IPS-18a (cell line): ENCODE measurements around the gene ZNF337.

Source experiments
- H3K27ac ChIP-seq: one replicate; pipeline ENCODE4 v1.5.1; 2013; ENCODE audit warnings: low read length
- H3K27me3 ChIP-seq: one replicate; pipeline ENCODE4 v1.6.1; 2013; ENCODE audit warnings: mild to moderate bottlenecking, low read length; ENCODE audit not compliant: control insufficient read depth, insufficient read depth
- H3K36me3 ChIP-seq: one replicate; pipeline ENCODE4 v1.6.1; 2013; ENCODE audit warnings: low read depth, low read length; ENCODE audit not compliant: control insufficient read depth
- H3K4me1 ChIP-seq: one replicate; pipeline ENCODE4 v1.6.1; 2013; ENCODE audit warnings: low read depth, low read length; ENCODE audit not compliant: control insufficient read depth
- H3K4me3 ChIP-seq: one replicate; pipeline ENCODE4 v1.5.1; 2013; ENCODE audit warnings: low read length
- H3K9ac ChIP-seq: one replicate; pipeline ENCODE4 v1.6.1; 2013; ENCODE audit warnings: mild to moderate bottlenecking, low read length, moderate library complexity
- H3K9me3 ChIP-seq: one replicate; pipeline ENCODE4 v1.6.1; 2013; ENCODE audit warnings: low read depth, low read length; ENCODE audit not compliant: control insufficient read depth

ZNF337 gene

DNA sequence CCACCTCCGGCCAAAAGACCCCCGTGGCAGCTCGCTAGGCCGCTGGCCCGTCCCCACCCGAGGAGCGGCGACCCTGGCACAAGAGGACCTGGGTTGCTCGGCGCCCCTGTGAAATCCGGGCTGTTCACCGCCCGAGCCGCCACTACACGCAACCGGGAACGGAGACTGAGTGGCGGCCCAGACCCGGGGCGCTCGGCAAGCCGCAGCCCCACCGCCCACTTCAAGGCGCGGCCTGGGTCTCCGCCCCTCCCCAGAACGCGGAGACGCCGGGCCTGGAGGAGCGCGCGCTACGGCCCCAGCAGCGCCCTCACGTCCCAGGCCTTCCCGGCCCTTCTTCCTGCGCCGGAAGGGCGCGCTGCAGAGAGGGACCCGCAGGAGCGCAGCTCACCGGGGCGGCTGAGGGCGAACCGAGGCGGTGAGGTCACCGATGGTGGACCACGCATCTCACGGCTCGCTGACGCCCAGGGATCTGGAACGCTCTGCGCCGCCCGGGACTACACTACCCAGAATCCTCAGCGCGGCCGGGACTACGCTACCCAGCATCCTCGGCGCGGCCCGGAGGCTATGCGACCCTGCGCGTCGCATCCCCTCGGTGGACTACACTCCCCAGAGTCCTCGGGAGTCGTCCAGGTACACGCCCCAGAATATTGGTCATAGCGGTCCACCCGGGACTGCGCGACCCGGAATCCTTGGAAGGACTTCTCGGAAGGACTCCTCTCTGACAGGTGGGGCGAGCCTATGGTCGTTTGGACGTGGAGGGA lies at the start of gene ZNF337:
ZNF337 (minus strand) TSS at position 483 of the 761 bp plus-strand sequence. CDS start 10,436 bp downstream, outside the sequence.
- Histone ChIP-seq H3K4me1 (no peaks in the 10 kb centered on the region), H3K27me3 (no peaks in the 10 kb centered on the region), H3K9me3 (no peaks in the 10 kb centered on the region), H3K27ac (no peak within 1 kb of the TSS), H3K4me3 (peak within 1 kb of the TSS; percentile 81), H3K9ac (peak within 1 kb of the TSS; percentile 77), H3K36me3 (peaks cover 4% of the 10 kb centered on the region)

DNA sequence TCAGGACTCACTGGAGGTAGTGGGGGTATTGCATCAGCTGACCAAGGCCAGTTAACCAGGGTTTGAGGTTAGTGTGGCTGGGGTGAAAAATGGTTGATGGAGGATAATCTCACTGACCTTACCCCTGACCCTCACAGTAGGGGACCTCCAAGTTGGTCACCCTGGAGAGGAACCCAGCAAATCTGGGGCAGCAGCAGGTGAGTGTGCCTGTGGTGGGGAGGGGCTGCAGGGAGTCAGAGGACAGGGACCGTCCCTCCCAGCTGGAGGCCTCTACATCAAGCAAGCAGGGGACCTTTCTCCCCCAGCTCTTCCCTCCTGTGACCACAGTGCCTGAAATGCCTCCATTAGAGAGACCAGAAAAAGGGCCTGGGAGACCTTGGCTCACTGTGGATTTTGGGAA lies 49.1 kb upstream of the ZNF337 start:
- H3K36me3 ChIP-seq: no peaks in the 10 kb centered on the region
- no peak overlapping the region for H3K27ac ChIP-seq
- no peaks in the 10 kb centered on the region for H3K9me3 ChIP-seq
- H3K9ac ChIP-seq: no peak overlapping the region
- no peaks in the 10 kb centered on the region for H3K27me3 ChIP-seq
- no peaks in the 10 kb centered on the region for H3K4me1 ChIP-seq
- no peak overlapping the region for H3K4me3 ChIP-seq

DNA sequence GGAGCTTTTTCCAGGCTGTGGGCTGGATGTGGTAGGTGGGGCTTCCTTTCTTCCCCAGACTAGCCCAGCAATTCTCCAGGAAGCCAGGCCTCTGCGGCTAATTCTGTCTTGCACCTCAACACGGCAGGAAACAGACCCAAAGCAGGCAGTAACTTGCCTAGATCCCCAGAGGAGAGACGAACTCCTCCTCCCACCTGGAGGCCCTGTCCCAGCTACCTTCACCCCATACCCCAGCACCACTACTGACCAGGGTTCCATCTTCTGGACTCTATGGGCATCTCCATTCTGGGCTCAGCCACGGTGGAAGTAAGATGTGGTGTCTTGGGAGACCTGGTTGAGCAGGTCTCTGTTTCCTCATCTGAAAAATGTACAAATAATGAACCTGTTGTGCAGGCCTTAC lies 48.4 kb upstream of the ZNF337 start:
- Histone ChIP-seq H3K27ac (no peak overlapping the region), H3K4me3 (no peak overlapping the region), H3K36me3 (no peaks in the 10 kb centered on the region), H3K27me3 (no peaks in the 10 kb centered on the region), H3K4me1 (no peaks in the 10 kb centered on the region), H3K9me3 (no peaks in the 10 kb centered on the region), H3K9ac (no peak overlapping the region)

DNA sequence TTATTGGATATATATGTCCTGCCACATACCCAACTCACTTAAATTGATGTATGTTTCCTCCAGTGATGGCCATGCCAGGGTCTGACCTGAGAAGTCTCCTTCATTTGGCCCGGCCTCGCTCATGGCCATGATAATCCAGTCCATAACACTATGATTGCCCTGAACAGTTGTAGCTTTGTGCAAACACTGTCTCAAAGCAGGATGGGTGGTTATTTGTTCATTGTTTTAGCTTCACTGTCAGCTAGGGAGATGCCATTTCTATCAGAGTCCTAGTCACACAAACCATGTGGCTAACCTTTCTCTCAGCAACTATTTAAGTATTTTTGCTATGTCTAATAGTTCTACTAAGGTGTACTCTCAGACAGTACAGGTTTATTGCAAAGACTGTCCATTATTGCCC lies 47.6 kb upstream of the ZNF337 start:
- no peak overlapping the region for H3K4me3 ChIP-seq
- no peaks in the 10 kb centered on the region for H3K4me1 ChIP-seq
- no peak overlapping the region for H3K27ac ChIP-seq

DNA sequence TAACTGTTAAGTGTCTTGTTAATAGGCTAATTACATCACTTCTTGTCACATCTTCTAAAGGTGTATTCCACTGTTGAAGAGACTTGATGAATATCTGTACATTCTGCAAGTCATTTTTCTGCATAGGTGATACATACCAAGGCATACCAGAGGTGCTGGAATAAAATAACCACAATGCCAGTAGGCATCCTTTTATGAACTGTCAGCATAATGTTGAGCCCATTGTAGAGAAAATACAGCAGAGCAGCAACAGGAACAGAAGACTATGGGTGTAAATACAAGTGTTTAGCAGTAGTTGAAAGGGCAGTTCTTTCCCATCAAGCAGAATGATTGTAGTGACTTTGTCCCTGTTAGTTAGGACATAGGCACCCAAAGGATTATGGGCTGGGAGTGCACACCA lies 44.4 kb upstream of the ZNF337 start:
- no peak overlapping the region for H3K27ac ChIP-seq
- H3K36me3 ChIP-seq: no peaks in the 10 kb centered on the region
- H3K4me3 ChIP-seq: no peak overlapping the region
- no peak overlapping the region for H3K9ac ChIP-seq
- no peaks in the 10 kb centered on the region for H3K27me3 ChIP-seq
- H3K9me3 ChIP-seq: no peaks in the 10 kb centered on the region
- H3K4me1 ChIP-seq: no peaks in the 10 kb centered on the region

More for the DNA sequence above, 47.6 kb upstream of the ZNF337 start:
- Histone ChIP-seq H3K9me3 (no peaks in the 10 kb centered on the region), H3K36me3 (no peaks in the 10 kb centered on the region), H3K27me3 (no peaks in the 10 kb centered on the region), H3K9ac (no peak overlapping the region)

DNA sequence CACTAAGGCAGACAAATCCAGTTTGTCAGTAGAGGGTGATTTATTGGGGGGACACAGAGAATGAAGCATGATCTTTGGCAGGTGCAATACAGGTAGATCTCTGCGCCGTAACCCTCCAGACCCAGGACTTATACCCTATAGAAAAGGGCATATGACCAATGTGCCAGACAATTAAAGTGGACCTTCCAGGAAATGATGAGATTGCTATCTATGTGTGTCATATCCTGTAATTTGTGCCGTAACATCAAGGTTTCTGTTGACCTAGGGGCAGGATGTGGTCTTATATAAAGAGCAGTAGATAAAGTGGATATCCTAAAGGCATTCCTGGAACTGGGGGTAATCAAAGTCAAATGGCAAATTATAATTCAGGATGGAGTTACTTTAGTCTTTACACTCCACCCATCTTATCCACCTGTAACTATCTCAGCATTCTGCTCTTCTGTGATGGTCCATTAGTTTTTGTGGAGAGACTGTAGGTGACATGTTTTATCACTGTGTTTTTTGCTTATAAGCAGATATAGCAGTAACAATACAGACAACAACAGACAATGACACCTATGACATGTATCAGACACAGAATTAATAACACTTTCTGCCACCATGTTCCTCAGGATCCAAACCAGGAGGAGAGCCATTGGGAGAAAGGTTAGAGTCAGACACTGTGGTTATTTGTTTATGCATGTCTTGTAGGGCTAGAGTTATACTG lies 43.1 kb upstream of the ZNF337 start:
- Histone ChIP-seq H3K27ac (no peak overlapping the region), H3K27me3 (no peaks in the 10 kb centered on the region), H3K9ac (no peak overlapping the region), H3K9me3 (no peaks in the 10 kb centered on the region), H3K4me3 (no peak overlapping the region), H3K4me1 (no peaks in the 10 kb centered on the region), H3K36me3 (no peaks in the 10 kb centered on the region)

DNA sequence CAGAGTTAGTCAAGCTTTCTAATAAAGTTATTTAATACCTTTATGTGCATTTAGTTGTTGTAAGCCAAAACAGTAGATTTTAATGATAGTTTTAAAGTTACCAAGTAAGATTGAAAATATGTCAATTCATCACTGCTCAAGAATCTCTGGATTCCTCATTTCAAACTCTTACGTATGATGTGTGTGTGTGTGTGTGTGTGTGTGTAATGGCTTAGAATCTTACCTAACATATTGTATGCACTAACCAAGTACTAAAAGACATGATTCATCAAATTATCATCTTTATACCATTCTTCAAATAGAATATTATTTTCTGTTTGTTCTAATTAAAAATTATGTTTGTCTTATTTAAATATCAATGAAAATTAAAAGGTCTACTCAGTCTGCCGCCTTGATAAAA lies 41.5 kb upstream of the ZNF337 start:
- Histone ChIP-seq H3K9ac (no peak overlapping the region), H3K27me3 (no peaks in the 10 kb centered on the region), H3K27ac (no peak overlapping the region), H3K4me1 (no peaks in the 10 kb centered on the region), H3K36me3 (no peaks in the 10 kb centered on the region), H3K9me3 (no peaks in the 10 kb centered on the region), H3K4me3 (no peak overlapping the region)

DNA sequence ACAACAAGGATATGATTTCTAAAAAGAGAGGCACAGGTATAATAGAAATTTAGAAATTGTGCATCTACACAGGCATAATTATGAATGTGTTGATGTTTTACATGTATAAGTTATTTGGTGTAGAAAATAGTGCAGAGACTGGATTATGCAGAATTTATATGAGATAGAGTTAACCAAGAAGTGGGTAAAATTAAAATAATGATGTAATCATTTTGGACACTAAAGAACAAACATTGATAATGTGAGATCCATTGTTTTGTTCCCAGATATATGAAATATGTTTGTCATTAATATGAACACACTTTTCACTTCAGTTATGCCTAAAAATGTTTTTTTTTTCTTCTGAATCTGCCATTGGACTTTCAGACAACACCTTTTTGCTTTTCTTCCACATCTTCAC lies 37.2 kb upstream of the ZNF337 start:
- no peak overlapping the region for H3K4me3 ChIP-seq
- H3K4me1 ChIP-seq: no peaks in the 10 kb centered on the region
- H3K27ac ChIP-seq: no peak overlapping the region
- H3K9me3 ChIP-seq: no peaks in the 10 kb centered on the region
- no peaks in the 10 kb centered on the region for H3K36me3 ChIP-seq
- no peak overlapping the region for H3K9ac ChIP-seq
- H3K27me3 ChIP-seq: no peaks in the 10 kb centered on the region

DNA sequence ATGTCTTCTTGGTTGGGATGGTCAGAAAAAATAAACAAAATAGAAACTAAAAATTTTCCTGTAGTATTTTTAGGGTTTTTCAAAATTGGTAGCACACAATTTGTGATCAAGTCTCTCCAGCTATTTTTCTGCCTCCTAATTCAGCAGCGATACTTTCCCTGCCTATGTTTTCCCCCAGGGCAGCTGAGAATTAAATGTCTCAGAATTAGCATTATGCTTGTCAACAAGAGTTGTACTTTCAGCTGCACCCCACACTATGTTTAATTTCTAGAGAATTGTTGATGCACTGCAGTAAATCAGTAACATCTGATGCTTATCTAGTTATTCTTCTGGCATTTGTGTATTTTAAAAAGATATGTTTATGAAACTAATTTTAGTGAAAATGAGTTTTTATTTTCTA lies 34.2 kb upstream of the ZNF337 start:
- peaks cover 5% of the 10 kb centered on the region for H3K9me3 ChIP-seq
- no peak overlapping the region for H3K27ac ChIP-seq
- H3K36me3 ChIP-seq: no peaks in the 10 kb centered on the region
- H3K9ac ChIP-seq: no peak overlapping the region
- H3K4me3 ChIP-seq: no peak overlapping the region
- H3K27me3 ChIP-seq: no peaks in the 10 kb centered on the region
- H3K4me1 ChIP-seq: no peaks in the 10 kb centered on the region

DNA sequence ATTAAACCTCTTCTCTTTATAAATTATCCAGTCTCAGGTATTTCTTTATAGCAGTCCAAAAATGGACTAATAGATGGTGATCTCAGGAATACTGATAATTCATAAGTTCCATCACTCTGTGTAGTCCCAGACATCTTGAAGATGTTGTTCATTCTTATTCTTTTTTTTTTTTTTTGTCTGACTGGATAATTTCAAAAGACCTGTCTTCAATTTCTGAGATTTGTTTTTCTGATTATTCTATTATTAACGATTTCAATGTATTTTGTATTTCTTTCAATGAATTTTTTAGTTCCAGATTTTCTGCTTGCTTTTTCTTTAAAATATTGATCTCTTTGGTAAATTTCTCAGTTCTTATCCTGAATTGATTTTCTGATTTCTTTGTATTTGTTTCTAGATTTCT lies 29.7 kb upstream of the ZNF337 start:
- Histone ChIP-seq H3K27ac (no peak overlapping the region), H3K9me3 (peaks cover 5% of the 10 kb centered on the region), H3K4me3 (no peak overlapping the region), H3K36me3 (no peaks in the 10 kb centered on the region), H3K4me1 (no peaks in the 10 kb centered on the region), H3K9ac (no peak overlapping the region), H3K27me3 (no peaks in the 10 kb centered on the region)

DNA sequence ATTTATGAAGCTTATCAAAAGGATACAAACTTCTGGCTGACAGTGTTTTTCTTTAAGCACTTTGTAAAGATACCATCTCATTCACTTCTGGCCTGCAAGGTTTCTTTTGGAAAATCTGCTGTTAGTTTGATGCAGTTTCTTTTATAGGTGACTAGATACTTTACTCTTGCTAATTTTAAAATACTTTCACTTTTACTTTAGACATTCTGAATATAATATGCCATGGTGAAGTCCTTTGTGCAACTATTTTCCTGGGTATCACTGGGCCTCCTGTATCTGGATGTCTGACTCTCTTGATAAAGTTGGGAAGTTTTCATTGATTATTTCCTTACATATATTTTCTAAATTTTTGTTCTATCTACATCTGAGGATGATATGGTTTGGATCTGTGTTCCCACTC lies 29.0 kb upstream of the ZNF337 start:
- Histone ChIP-seq H3K27me3 (no peaks in the 10 kb centered on the region), H3K4me3 (no peak overlapping the region), H3K9me3 (peaks cover 5% of the 10 kb centered on the region), H3K36me3 (no peaks in the 10 kb centered on the region), H3K9ac (no peak overlapping the region), H3K4me1 (no peaks in the 10 kb centered on the region), H3K27ac (no peak overlapping the region)

DNA sequence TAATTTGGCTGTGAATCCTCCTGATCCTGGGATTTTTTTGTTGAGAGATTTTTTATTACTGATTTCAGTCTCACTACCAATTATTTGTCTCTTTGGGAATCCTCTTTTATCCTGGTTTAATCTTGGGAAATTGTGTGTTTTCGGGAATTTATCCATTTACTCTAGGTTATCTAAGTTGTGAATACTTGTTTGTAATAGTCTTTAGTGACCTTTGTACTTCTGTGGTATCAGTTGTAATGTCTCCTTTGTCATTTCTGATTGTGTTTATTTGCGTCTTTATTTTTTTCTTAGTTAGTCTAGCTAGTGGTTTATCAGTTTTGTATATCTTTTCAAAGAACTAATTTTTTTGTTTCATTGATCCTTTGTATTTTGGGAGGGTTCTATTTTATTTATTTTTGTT lies 27.3 kb upstream of the ZNF337 start:
- no peaks in the 10 kb centered on the region for H3K36me3 ChIP-seq
- peaks cover 5% of the 10 kb centered on the region for H3K9me3 ChIP-seq
- no peaks in the 10 kb centered on the region for H3K4me1 ChIP-seq
- H3K4me3 ChIP-seq: no peak overlapping the region
- H3K27ac ChIP-seq: no peak overlapping the region
- no peak overlapping the region for H3K9ac ChIP-seq
- H3K27me3 ChIP-seq: no peaks in the 10 kb centered on the region
